ENCODE measurements around the gene EGFLAM.
"Not testable (repeated sequence)": the region's sequence is repeated elsewhere in the genome, so short reads cannot be mapped to it uniquely, and the experiment has no call there.

EGFLAM gene

GRCh38 chr5:38333181-38333580 lies 74.8 kb downstream of the EGFLAM start:
- not testable (repeated sequence) for DNase-seq

- no peak for DNase-seq
Measured at GRCh38 chr5:38338455-38338854, 80.1 kb downstream of the EGFLAM start.

- DNase-seq, result no peak
Measured at GRCh38 chr5:38339446-38339845, 81.1 kb downstream of the EGFLAM start.

GRCh38 chr5:38341056-38341455 lies 82.7 kb downstream of the EGFLAM start:
- no peak for DNase-seq

GRCh38 chr5:38341641-38342040 lies 83.3 kb downstream of the EGFLAM start:
- no peak for DNase-seq

- DNase-seq, result no peak
Measured at GRCh38 chr5:38342261-38342660, 83.9 kb downstream of the EGFLAM start.

GRCh38 chr5:38344891-38345290 lies 86.5 kb downstream of the EGFLAM start:
- DNase-seq, result no peak

GRCh38 chr5:38346593-38346992 lies 88.2 kb downstream of the EGFLAM start:
- no peak for DNase-seq

GRCh38 chr5:38347040-38347763 lies 88.8 kb downstream of the EGFLAM start:
- DNase-seq, result no peak

GRCh38 chr5:38347896-38348295 lies 89.5 kb downstream of the EGFLAM start:
- DNase-seq, result no peak

GRCh38 chr5:38360323-38361061 lies 102.1 kb downstream of the EGFLAM start:
- DNase-seq, result no peak

GRCh38 chr5:38362713-38363112 lies 104.4 kb downstream of the EGFLAM start:
- DNase-seq, result no peak

- no peak for DNase-seq
Measured at GRCh38 chr5:38364825-38365224, 106.5 kb downstream of the EGFLAM start.

GRCh38 chr5:38367410-38367809 lies 109.1 kb downstream of the EGFLAM start:
- DNase-seq, result no peak

- no peak for DNase-seq
Measured at GRCh38 chr5:38367966-38368365, 109.6 kb downstream of the EGFLAM start.

- no peak for DNase-seq
Measured at GRCh38 chr5:38369692-38370091, 111.3 kb downstream of the EGFLAM start.

- no peak for DNase-seq
Measured at GRCh38 chr5:38370358-38371100, 112.2 kb downstream of the EGFLAM start.

GRCh38 chr5:38371596-38371995 lies 113.2 kb downstream of the EGFLAM start:
- no peak for DNase-seq

- no peak for DNase-seq
Measured at GRCh38 chr5:38373743-38374142, 115.4 kb downstream of the EGFLAM start.

- no peak for DNase-seq
Measured at GRCh38 chr5:38375423-38375822, 117.1 kb downstream of the EGFLAM start.

- DNase-seq, result no peak
Measured at GRCh38 chr5:38376404-38376803, 118.0 kb downstream of the EGFLAM start.

GRCh38 chr5:38378579-38378978 lies 120.2 kb downstream of the EGFLAM start:
- DNase-seq, result no peak

GRCh38 chr5:38379350-38379937 lies 121.1 kb downstream of the EGFLAM start:
- DNase-seq, result no peak

Data from activated CD4-positive, alpha-beta T cell treated with anti-CD3 and anti-CD28 coated beads, Interleukin-2, amount 50 U/mL, for 1 hour (primary cell).